Effector memory CD4-positive, alpha-beta T cell (primary cell): Measurements from ENCODE around the gene SMCO1.
"Not testable (repeated sequence)": the region's sequence is repeated elsewhere in the genome, so short reads cannot be mapped to it uniquely, and the experiment has no call there.

Source experiments
- DNase-seq, 3 donors: peaks; one replicate each; pipeline ENCODE4 v3.0.0-alpha.2; 2020
- H3K27ac ChIP-seq: 2 replicates; pipeline ENCODE4 v1.7.0; 2013; ENCODE audit warnings: mild to moderate bottlenecking, low read length, moderate library complexity; ENCODE audit not compliant: insufficient read depth, poor library complexity, severe bottlenecking
- H3K27me3 ChIP-seq: replicated peaks from 2 replicates; pipeline ENCODE4 v1.7.0; 2013; ENCODE audit warnings: mild to moderate bottlenecking, low read length; ENCODE audit not compliant: insufficient read depth, control insufficient read depth, poor library complexity, severe bottlenecking
- H3K36me3 ChIP-seq: 2 replicates; pipeline ENCODE4 v1.7.0; 2013; ENCODE audit warnings: mild to moderate bottlenecking, low read length, moderate library complexity; ENCODE audit not compliant: control insufficient read depth, insufficient read depth
- H3K4me1 ChIP-seq: 2 replicates; pipeline ENCODE4 v1.7.0; 2013; ENCODE audit warnings: low read length, mild to moderate bottlenecking; ENCODE audit not compliant: control insufficient read depth, insufficient read depth, poor library complexity, severe bottlenecking
- H3K4me3 ChIP-seq: 2 replicates; pipeline ENCODE4 v1.7.0; 2013; ENCODE audit warnings: low read length, low read depth, mild to moderate bottlenecking; ENCODE audit not compliant: insufficient read depth, poor library complexity, severe bottlenecking
- H3K9me3 ChIP-seq: 2 replicates; pipeline ENCODE4 v1.7.0; 2013; ENCODE audit warnings: mild to moderate bottlenecking, low read length, moderate library complexity; ENCODE audit not compliant: control insufficient read depth

SMCO1 gene

GRCh38 chr3:196549312-196549711, 34.2 kb upstream of the SMCO1 start:
- not testable (repeated sequence) for DNase-seq, H3K27ac ChIP-seq, H3K4me3 ChIP-seq, H3K9me3 ChIP-seq, H3K4me1 ChIP-seq, H3K36me3 ChIP-seq, H3K27me3 ChIP-seq

GRCh38 chr3:196547067-196547466, 31.9 kb upstream of the SMCO1 start:
- Histone ChIP-seq H3K27ac (no peak overlapping the region), H3K4me3 (no peak overlapping the region)

GRCh38 chr3:196546537-196546936, 31.4 kb upstream of the SMCO1 start:
- Histone ChIP-seq H3K36me3 (no peaks in the 10 kb centered on the region), H3K4me1 (no peaks in the 10 kb centered on the region), H3K4me3 (no peak overlapping the region), H3K27me3 (no peaks in the 10 kb centered on the region), H3K27ac (no peak overlapping the region), H3K9me3 (no peaks in the 10 kb centered on the region)
- DNase-seq = no peak

More at GRCh38 chr3:196547067-196547466, 31.9 kb upstream of the SMCO1 start:
- DNase-seq = no peak
- Histone ChIP-seq H3K36me3 (no peaks in the 10 kb centered on the region), H3K27me3 (no peaks in the 10 kb centered on the region), H3K9me3 (no peaks in the 10 kb centered on the region), H3K4me1 (no peaks in the 10 kb centered on the region)

GRCh38 chr3:196544491-196544992, 29.4 kb upstream of the SMCO1 start:
- H3K27me3 ChIP-seq = no peaks in the 10 kb centered on the region
- no peak for DNase-seq
- H3K9me3 ChIP-seq = no peaks in the 10 kb centered on the region
- H3K36me3 ChIP-seq = no peaks in the 10 kb centered on the region
- H3K4me3 ChIP-seq = no peak overlapping the region
- H3K27ac ChIP-seq = no peak overlapping the region
- no peaks in the 10 kb centered on the region for H3K4me1 ChIP-seq

- Histone ChIP-seq H3K4me1 (no peaks in the 10 kb centered on the region), H3K9me3 (no peaks in the 10 kb centered on the region), H3K27ac (no peak overlapping the region), H3K27me3 (no peaks in the 10 kb centered on the region), H3K36me3 (no peaks in the 10 kb centered on the region), H3K4me3 (no peak overlapping the region)
- DNase-seq = no peak
These were observed 26.7 kb upstream of the SMCO1 start for GRCh38 chr3:196541684-196542445.

GRCh38 chr3:196537319-196537984, 22.3 kb upstream of the SMCO1 start:
- Histone ChIP-seq H3K4me3 (no peak overlapping the region), H3K4me1 (no peaks in the 10 kb centered on the region), H3K27ac (no peak overlapping the region), H3K9me3 (no peaks in the 10 kb centered on the region), H3K36me3 (no peaks in the 10 kb centered on the region), H3K27me3 (no peaks in the 10 kb centered on the region)
- peak; percentile 28 to 63 (median 34) for DNase-seq

GRCh38 chr3:196533260-196533681, 18.1 kb upstream of the SMCO1 start:
- Histone ChIP-seq H3K9me3 (no peaks in the 10 kb centered on the region), H3K27ac (no peak overlapping the region)
- no peak for DNase-seq

GRCh38 chr3:196531418-196531817, 16.3 kb upstream of the SMCO1 start:
- no peaks in the 10 kb centered on the region for H3K36me3 ChIP-seq
- no peaks in the 10 kb centered on the region for H3K27me3 ChIP-seq
- H3K4me1 ChIP-seq = peaks cover 6% of the 10 kb centered on the region
- H3K4me3 ChIP-seq = no peak overlapping the region
- DNase-seq = no peak
- H3K27ac ChIP-seq = no peak overlapping the region
- no peaks in the 10 kb centered on the region for H3K9me3 ChIP-seq

More at GRCh38 chr3:196533260-196533681, 18.1 kb upstream of the SMCO1 start:
- Histone ChIP-seq H3K4me3 (no peak overlapping the region), H3K36me3 (no peaks in the 10 kb centered on the region), H3K27me3 (no peaks in the 10 kb centered on the region), H3K4me1 (peaks cover 6% of the 10 kb centered on the region)

- Histone ChIP-seq H3K9me3 (no peaks in the 10 kb centered on the region), H3K4me3 (peak overlapping the region; percentile 53), H3K27me3 (no peaks in the 10 kb centered on the region), H3K4me1 (peaks cover 6% of the 10 kb centered on the region), H3K36me3 (no peaks in the 10 kb centered on the region), H3K27ac (no peak overlapping the region)
- peak; percentile 28 to 67 (median 45) for DNase-seq
These were observed 13.6 kb upstream of the SMCO1 start for GRCh38 chr3:196528639-196529233.

- Histone ChIP-seq H3K4me3 (no peak overlapping the region), H3K4me1 (peaks cover 6% of the 10 kb centered on the region), H3K9me3 (peaks cover 2% of the 10 kb centered on the region), H3K27me3 (no peaks in the 10 kb centered on the region), H3K27ac (no peak overlapping the region), H3K36me3 (no peaks in the 10 kb centered on the region)
- DNase-seq = no peak
These were observed 10.0 kb upstream of the SMCO1 start for GRCh38 chr3:196525141-196525540.
